RCC 7860 (cell line): ENCODE data around the gene VEPH1.

ENCODE experiments used
- DNase-seq: peaks from one replicate; pipeline ENCODE4 v3.0.0-alpha.2; 2015; ENCODE audit warnings: low spot score
- FAIRE-seq: peaks from 2 replicates; lab custom pipeline; 2012; peaks lifted over from hg19 to GRCh38; lab: Jason Lieb, UNC

The VEPH1 gene

GRCh38 chr3:157502916-157503595 lies at the start of gene VEPH1:
TSS of gene VEPH1 (minus strand) at chr3:157503416. CDS start at chr3:157495349, 8,067 bp downstream.
- peak; percentile 72 for DNase-seq
- peak; percentile 94 for FAIRE-seq

- no peak for FAIRE-seq
Observed at GRCh38 chr3:157551961-157552360, 48.7 kb upstream of the VEPH1 start.

GRCh38 chr3:157549498-157549897 lies 46.3 kb upstream of the VEPH1 start:
- FAIRE-seq, result no peak
- no peak for DNase-seq

More at GRCh38 chr3:157551961-157552360, 48.7 kb upstream of the VEPH1 start:
- DNase-seq, result no peak

GRCh38 chr3:157544501-157545130 lies 41.4 kb upstream of the VEPH1 start:
- FAIRE-seq (no peak), DNase-seq (no peak)

- no peak for DNase-seq
- no peak for FAIRE-seq
Observed at GRCh38 chr3:157543501-157544035, 40.4 kb upstream of the VEPH1 start.

- FAIRE-seq, result no peak
- no peak for DNase-seq
Observed at GRCh38 chr3:157542711-157543500, 39.7 kb upstream of the VEPH1 start.

- FAIRE-seq, result no peak
- no peak for DNase-seq
Observed at GRCh38 chr3:157541506-157542236, 38.5 kb upstream of the VEPH1 start.

GRCh38 chr3:157540656-157541055 lies 37.4 kb upstream of the VEPH1 start:
- DNase-seq, result no peak
- FAIRE-seq, result no peak

- DNase-seq, result no peak
- FAIRE-seq, result no peak
Observed at GRCh38 chr3:157535667-157536066, 32.5 kb upstream of the VEPH1 start.

- no peak for FAIRE-seq
- DNase-seq, result no peak
Observed at GRCh38 chr3:157534725-157535161, 31.5 kb upstream of the VEPH1 start.

- no peak for FAIRE-seq
- DNase-seq, result peak; percentile 55
Observed at GRCh38 chr3:157533298-157534070, 30.3 kb upstream of the VEPH1 start.

- FAIRE-seq, result peak; percentile 84
- peak; percentile 73 for DNase-seq
Observed at GRCh38 chr3:157532529-157533297, 29.5 kb upstream of the VEPH1 start.

- DNase-seq (no peak), FAIRE-seq (no peak)
Observed at GRCh38 chr3:157531771-157532170, 28.6 kb upstream of the VEPH1 start.

GRCh38 chr3:157531301-157531660 lies 28.1 kb upstream of the VEPH1 start:
- FAIRE-seq (no peak), DNase-seq (no peak)

GRCh38 chr3:157530637-157531300 lies 27.6 kb upstream of the VEPH1 start:
- no peak for FAIRE-seq
- DNase-seq, result no peak

GRCh38 chr3:157529751-157530150 lies 26.5 kb upstream of the VEPH1 start:
- FAIRE-seq, result no peak
- DNase-seq, result no peak

- FAIRE-seq (no peak), DNase-seq (no peak)
Observed at GRCh38 chr3:157529085-157529484, 25.9 kb upstream of the VEPH1 start.

GRCh38 chr3:157527131-157527881 lies 24.1 kb upstream of the VEPH1 start:
- FAIRE-seq (no peak), DNase-seq (peak; percentile 16)
